BE2C (cell line): ENCODE results near the gene TBXAS1.

Experiments used
- DNase-seq: peaks from one replicate; pipeline ENCODE4 v3.0.0-alpha.2; 2020
- H3K27me3 ChIP-seq: fragments of 250-450 bp; sonication (Bioruptor Pico); 2 replicates; pipeline ENCODE4 v1.5.1; 2020; ENCODE audit warnings: mild to moderate bottlenecking
- H3K36me3 ChIP-seq: fragments of 250-450 bp; sonication (Bioruptor Pico); 2 replicates; pipeline ENCODE4 v1.5.1; 2020; ENCODE audit warnings: mild to moderate bottlenecking
- H3K4me1 ChIP-seq: fragments of 250-450 bp; sonication (Bioruptor Pico); 2 replicates; pipeline ENCODE4 v1.5.1; 2020
- H3K4me3 ChIP-seq: 2 replicates; pipeline ENCODE4 v1.5.1; 2011; ENCODE audit warnings: low read depth, low read length
- H3K9me3 ChIP-seq: fragments of 250-450 bp; sonication (Bioruptor Pico); 2 replicates; pipeline ENCODE4 v1.5.1; 2020
- CTCF ChIP-seq: IDR thresholded peaks from 2 replicates; pipeline ENCODE4 v1.5.1; 2012; ENCODE audit warnings: mild to moderate bottlenecking, low read depth, low read length

Gene TBXAS1

GRCh38 chr7:140035400-140036223, 206.5 kb downstream of the TBXAS1 start:
- H3K4me1 ChIP-seq = peaks cover 6% of the 10 kb centered on the region
- DNase-seq = no peak
- no peaks in the 10 kb centered on the region for H3K27me3 ChIP-seq
- no peaks in the 10 kb centered on the region for H3K36me3 ChIP-seq
- H3K9me3 ChIP-seq = no peaks in the 10 kb centered on the region
- no peak overlapping the region for H3K4me3 ChIP-seq
- TF ChIP-seq CTCF = no peak

- Histone ChIP-seq H3K36me3 (no peaks in the 10 kb centered on the region), H3K4me1 (peaks cover 6% of the 10 kb centered on the region), H3K4me3 (no peak overlapping the region), H3K9me3 (no peaks in the 10 kb centered on the region), H3K27me3 (no peaks in the 10 kb centered on the region)
- DNase-seq = peak; percentile 82
- TF ChIP-seq CTCF = peak; percentile 17; the same call in 1 of the 2 replicates
Measured at GRCh38 chr7:140036224-140036962, 207.3 kb downstream of the TBXAS1 start.

- no peak for DNase-seq
- TF ChIP-seq CTCF = no peak
- Histone ChIP-seq H3K4me3 (no peak overlapping the region), H3K9me3 (no peaks in the 10 kb centered on the region), H3K36me3 (no peaks in the 10 kb centered on the region), H3K4me1 (peaks cover 6% of the 10 kb centered on the region), H3K27me3 (no peaks in the 10 kb centered on the region)
Measured at GRCh38 chr7:140039066-140039465, 210.0 kb downstream of the TBXAS1 start.

GRCh38 chr7:140039896-140040295, 210.8 kb downstream of the TBXAS1 start:
- Histone ChIP-seq H3K9me3 (no peaks in the 10 kb centered on the region), H3K36me3 (no peaks in the 10 kb centered on the region), H3K4me1 (peaks cover 6% of the 10 kb centered on the region), H3K27me3 (no peaks in the 10 kb centered on the region), H3K4me3 (no peak overlapping the region)
- TF ChIP-seq CTCF = no peak
- no peak for DNase-seq

- Histone ChIP-seq H3K36me3 (no peaks in the 10 kb centered on the region), H3K27me3 (no peaks in the 10 kb centered on the region), H3K9me3 (no peaks in the 10 kb centered on the region), H3K4me1 (no peaks in the 10 kb centered on the region), H3K4me3 (no peak overlapping the region)
- DNase-seq = no peak
- no peak for TF ChIP-seq CTCF
Measured at GRCh38 chr7:140041659-140042385, 212.8 kb downstream of the TBXAS1 start.
